Small intestine (tissue), 7 donors: Measurements from ENCODE around the gene BACH2. TPM values are rescaled to one million over a fixed set of nuclear protein-coding genes. Genes with fewer than 3 reads are reported as not detected.

Experiments used
- DNase-seq, 2 donors: peaks; one replicate each; pipeline versions ENCODE4 v3.0.0 to v3.0.0-alpha.2; 2013
- FAIRE-seq: peaks from 2 replicates; lab custom pipeline; 2012; peaks lifted over from hg19 to GRCh38; lab: Jason Lieb, UNC
- H3K27ac ChIP-seq, 3 donors: one replicate each; pipeline ENCODE4 v1.5.1; 2013; ENCODE audit warnings: low read length in 2 of 3, mild to moderate bottlenecking in 2 of 3, control low read depth in 1 of 3, inconsistent platforms in 1 of 3, low read depth in 1 of 3, moderate library complexity in 1 of 3
- H3K27me3 ChIP-seq, 3 donors: one replicate each; pipeline ENCODE4 v1.6.1; 2013; ENCODE audit warnings: low read length in 3 of 3, inconsistent platforms in 1 of 3; ENCODE audit not compliant: control insufficient read depth in 3 of 3, insufficient read depth in 3 of 3
- H3K36me3 ChIP-seq, 3 donors: one replicate each; pipeline ENCODE4 v1.6.1; 2013; ENCODE audit warnings: low read length in 3 of 3, inconsistent platforms in 1 of 3, low read depth in 1 of 3, mild to moderate bottlenecking in 1 of 3, moderate library complexity in 1 of 3; ENCODE audit not compliant: control insufficient read depth in 3 of 3, insufficient read depth in 2 of 3
- H3K4me1 ChIP-seq, 3 donors: one replicate each; pipeline ENCODE4 v1.6.1; 2013; ENCODE audit warnings: low read length in 2 of 3, inconsistent platforms in 1 of 3, low read depth in 1 of 3, mild to moderate bottlenecking in 1 of 3, moderate library complexity in 1 of 3; ENCODE audit not compliant: control insufficient read depth in 3 of 3, insufficient read depth in 2 of 3
- H3K4me3 ChIP-seq, 3 donors: one replicate each; pipeline ENCODE4 v1.5.1; 2013; ENCODE audit warnings: low read length in 3 of 3, control low read depth in 1 of 3, inconsistent platforms in 1 of 3, low read depth in 1 of 3, mild to moderate bottlenecking in 1 of 3, moderate library complexity in 1 of 3
- H3K9me3 ChIP-seq, 2 donors: one replicate each; pipeline ENCODE4 v1.6.1; 2013; ENCODE audit warnings: low read depth in 1 of 2, low read length in 1 of 2; ENCODE audit not compliant: control insufficient read depth in 2 of 2, insufficient read depth in 1 of 2
- WGBS, 3 donors: extraction: QIAGEN DNeasy Blood & Tissue Kit; methylation state at CpG; one replicate each; pipeline ENCODE4 v1.1.7; 2013; 5-methylcytosine and 5-hydroxymethylcytosine counted together
- polyA plus RNA-seq, 4 donors: library from polyadenylated mRNA; stranded (reverse) in 3 of 4; unstranded in 1 of 4; fragments of 200-250 nt in 3 of 4; fragments of 120-200 nt in 1 of 4; gene quantifications; one replicate each; pipeline versions ENCODE4 v1.2.1 to v1.2.3, GENCODE V29; 2013
- donor health status: healthy with polysubstance abuse.
- donor health status: control.
- donor health status: control.
- donor health status: Bipolar disorder and iron deficiency.
- donor health status: healthy.

The BACH2 gene
- polyA plus RNA-seq, 4 donors: under 0.01 to 1.4 (median 0.67) TPM; not detected in 1

- Histone ChIP-seq H3K27ac (no peak overlapping the region), H3K27me3 (no peaks in the 10 kb centered on the region), H3K4me1 (no peaks in the 10 kb centered on the region), H3K4me3 (no peak overlapping the region), H3K36me3 (no peaks in the 10 kb centered on the region), H3K9me3 (no peaks in the 10 kb centered on the region)
- WGBS, 3 donors: 80 to 84% (median 82%) methylated on average over 6 of the region's 6 CpGs
- DNase-seq (no peak), FAIRE-seq (no peak)
These were observed 69.4 kb downstream of the BACH2 start for GRCh38 chr6:90227213-90227612.

GRCh38 chr6:90226257-90226656 is 70.4 kb downstream of the BACH2 start:
- no peaks in the 10 kb centered on the region for H3K27me3 ChIP-seq
- no peaks in the 10 kb centered on the region for H3K9me3 ChIP-seq
- H3K27ac ChIP-seq: no peak overlapping the region
- FAIRE-seq (no peak), DNase-seq (no peak)
- no peak overlapping the region for H3K4me3 ChIP-seq
- no peaks in the 10 kb centered on the region for H3K4me1 ChIP-seq
- WGBS, 3 donors: 53 to 72% (median 59%) methylated on average over 2 of the region's 2 CpGs
- no peaks in the 10 kb centered on the region for H3K36me3 ChIP-seq

- H3K9me3 ChIP-seq: no peaks in the 10 kb centered on the region
- WGBS, 3 donors: 66 to 86% (median 83%) methylated on average over 1 of the region's 1 CpG
- H3K27ac ChIP-seq: no peak overlapping the region
- no peaks in the 10 kb centered on the region for H3K36me3 ChIP-seq
- FAIRE-seq: no peak
- no peak for DNase-seq
- H3K4me1 ChIP-seq: peaks cover 0 to 2% (median 0%) of the 10 kb centered on the region in 3 donors
- H3K4me3 ChIP-seq: no peak overlapping the region
- no peaks in the 10 kb centered on the region for H3K27me3 ChIP-seq
These were observed 72.4 kb downstream of the BACH2 start for GRCh38 chr6:90224196-90224595.

GRCh38 chr6:90222724-90223198 is 73.9 kb downstream of the BACH2 start:
- no peak overlapping the region for H3K27ac ChIP-seq
- 90 to 94% (median 91%) methylated on average over 10 of the region's 10 CpGs for WGBS, 3 donors
- FAIRE-seq: no peak

GRCh38 chr6:90222008-90222407 is 74.6 kb downstream of the BACH2 start:
- Histone ChIP-seq H3K4me1 (peaks cover 0 to 14% (median 4%) of the 10 kb centered on the region in 3 donors), H3K27me3 (no peaks in the 10 kb centered on the region), H3K27ac (no peak overlapping the region), H3K4me3 (no peak overlapping the region), H3K36me3 (no peaks in the 10 kb centered on the region), H3K9me3 (no peaks in the 10 kb centered on the region)
- WGBS, 3 donors: 96 to 100% (median 98%) methylated on average over 1 of the region's 1 CpG
- DNase-seq (no peak), FAIRE-seq (no peak)

More at GRCh38 chr6:90222724-90223198, 73.9 kb downstream of the BACH2 start:
- DNase-seq: no peak
- no peak overlapping the region for H3K4me3 ChIP-seq
- no peaks in the 10 kb centered on the region for H3K36me3 ChIP-seq
- H3K9me3 ChIP-seq: no peaks in the 10 kb centered on the region
- no peaks in the 10 kb centered on the region for H3K27me3 ChIP-seq
- peaks cover 0 to 10% (median 4%) of the 10 kb centered on the region in 3 donors for H3K4me1 ChIP-seq

GRCh38 chr6:90221403-90221802 is 75.2 kb downstream of the BACH2 start:
- DNase-seq (no peak), FAIRE-seq (no peak)
- no peaks in the 10 kb centered on the region for H3K27me3 ChIP-seq
- no peak overlapping the region for H3K4me3 ChIP-seq
- H3K27ac ChIP-seq: no peak overlapping the region
- WGBS, 3 donors: 75 to 91% (median 88%) methylated on average over 4 of the region's 4 CpGs
- H3K4me1 ChIP-seq: peaks cover 0 to 17% (median 4%) of the 10 kb centered on the region in 3 donors
- no peaks in the 10 kb centered on the region for H3K9me3 ChIP-seq
- no peaks in the 10 kb centered on the region for H3K36me3 ChIP-seq

- no peaks in the 10 kb centered on the region for H3K9me3 ChIP-seq
- no peaks in the 10 kb centered on the region for H3K27me3 ChIP-seq
- FAIRE-seq: no peak
- no peak for DNase-seq
- H3K4me3 ChIP-seq: no peak overlapping the region
- H3K4me1 ChIP-seq: peaks cover 0 to 26% (median 4%) of the 10 kb centered on the region in 3 donors
- H3K27ac ChIP-seq: no peak overlapping the region
- WGBS, 3 donors: 60 to 76% (median 65%) methylated on average over 1 of the region's 1 CpG
- no peaks in the 10 kb centered on the region for H3K36me3 ChIP-seq
These were observed 76.4 kb downstream of the BACH2 start for GRCh38 chr6:90220273-90220672.

- H3K36me3 ChIP-seq: no peaks in the 10 kb centered on the region
- no peak for FAIRE-seq
- no peaks in the 10 kb centered on the region for H3K9me3 ChIP-seq
- H3K27ac ChIP-seq: peak overlapping the region in 2 of 3 donors; percentile 81 to 85
- peak overlapping the region in 1 of 3 donors; percentile 16 for H3K4me3 ChIP-seq
- no peaks in the 10 kb centered on the region for H3K27me3 ChIP-seq
- peak; percentile 20 to 49 for DNase-seq
- H3K4me1 ChIP-seq: peaks cover 0 to 26% (median 4%) of the 10 kb centered on the region in 3 donors
- WGBS, 3 donors: 48 to 67% (median 62%) methylated on average over 14 of the region's 14 CpGs
These were observed 77.2 kb downstream of the BACH2 start for GRCh38 chr6:90219209-90219985.
